IPS-18c (cell line): ENCODE measurements around the gene SLC6A9.

Experiments
- H3K4me3 ChIP-seq: 2 replicates; pipeline ENCODE4 v1.7.0; 2013; ENCODE audit warnings: low read depth, mild to moderate bottlenecking, low read length, moderate library complexity; ENCODE audit not compliant: insufficient read depth
- H3K9me3 ChIP-seq: one replicate; pipeline ENCODE4 v1.6.1; 2013; ENCODE audit warnings: mild to moderate bottlenecking, low read length, moderate library complexity; ENCODE audit not compliant: control insufficient read depth, insufficient read depth

Gene SLC6A9

GRCh38 chr1:44057293-44057692, 26.0 kb upstream of the SLC6A9 start:
- H3K9me3 ChIP-seq, result peaks cover 2% of the 10 kb centered on the region

GRCh38 chr1:44053394-44053793, 22.1 kb upstream of the SLC6A9 start:
- Histone ChIP-seq H3K4me3 (no peak overlapping the region), H3K9me3 (peaks cover 2% of the 10 kb centered on the region)

More at GRCh38 chr1:44057293-44057692, 26.0 kb upstream of the SLC6A9 start:
- no peak overlapping the region for H3K4me3 ChIP-seq

- Histone ChIP-seq H3K9me3 (no peaks in the 10 kb centered on the region), H3K4me3 (no peak overlapping the region)
Measured at GRCh38 chr1:44050261-44050660, 19.0 kb upstream of the SLC6A9 start.

GRCh38 chr1:44049839-44050238, 18.6 kb upstream of the SLC6A9 start:
- Histone ChIP-seq H3K4me3 (no peak overlapping the region), H3K9me3 (no peaks in the 10 kb centered on the region)

- H3K9me3 ChIP-seq, result no peaks in the 10 kb centered on the region
- no peak overlapping the region for H3K4me3 ChIP-seq
Measured at GRCh38 chr1:44048532-44049215, 17.4 kb upstream of the SLC6A9 start.

GRCh38 chr1:44047131-44047530, 15.9 kb upstream of the SLC6A9 start:
- H3K4me3 ChIP-seq, result no peak overlapping the region

GRCh38 chr1:44045064-44045463, 13.8 kb upstream of the SLC6A9 start:
- H3K9me3 ChIP-seq, result no peaks in the 10 kb centered on the region
- H3K4me3 ChIP-seq, result no peak overlapping the region

More at GRCh38 chr1:44047131-44047530, 15.9 kb upstream of the SLC6A9 start:
- no peaks in the 10 kb centered on the region for H3K9me3 ChIP-seq

GRCh38 chr1:44044071-44044801, 13.0 kb upstream of the SLC6A9 start:
- Histone ChIP-seq H3K9me3 (no peaks in the 10 kb centered on the region), H3K4me3 (no peak overlapping the region)

- Histone ChIP-seq H3K4me3 (no peak overlapping the region), H3K9me3 (no peaks in the 10 kb centered on the region)
Measured at GRCh38 chr1:44043176-44044070, 12.2 kb upstream of the SLC6A9 start.

- Histone ChIP-seq H3K4me3 (no peak overlapping the region), H3K9me3 (no peaks in the 10 kb centered on the region)
Measured at GRCh38 chr1:44040846-44041245, 9.6 kb upstream of the SLC6A9 start.

GRCh38 chr1:44040418-44040817, 9.2 kb upstream of the SLC6A9 start:
- Histone ChIP-seq H3K9me3 (no peaks in the 10 kb centered on the region), H3K4me3 (no peak overlapping the region)

- Histone ChIP-seq H3K4me3 (no peak overlapping the region), H3K9me3 (no peaks in the 10 kb centered on the region)
Measured at GRCh38 chr1:44038876-44039657, 7.8 kb upstream of the SLC6A9 start.

GRCh38 chr1:44037154-44037553, 5.9 kb upstream of the SLC6A9 start:
- no peaks in the 10 kb centered on the region for H3K9me3 ChIP-seq
- no peak overlapping the region for H3K4me3 ChIP-seq

GRCh38 chr1:44036409-44037139, 5.3 kb upstream of the SLC6A9 start:
- Histone ChIP-seq H3K4me3 (no peak overlapping the region), H3K9me3 (no peaks in the 10 kb centered on the region)

- Histone ChIP-seq H3K9me3 (no peaks in the 10 kb centered on the region), H3K4me3 (no peak overlapping the region)
Measured at GRCh38 chr1:44035726-44036408, 4.6 kb upstream of the SLC6A9 start.
